KMS-11 (cell line): ENCODE results near the gene BMP6.
A peak's percentile ranks its signal among the peaks of the same experiment; 100 is the strongest.

Experiments
- H2AFZ ChIP-seq: fragments of 200-600 bp; sonication (generic); 2 replicates; pipeline ENCODE4 v1.6.1; 2016; ENCODE audit warnings: antibody characterized with exemption, mixed run types, low read depth
- H3K27ac ChIP-seq: fragments of 200-600 bp; sonication (generic); 2 replicates; pipeline ENCODE4 v1.6.1; 2016; ENCODE audit warnings: mild to moderate bottlenecking, mixed run types
- H3K27me3 ChIP-seq: fragments of 200-600 bp; sonication (generic); 2 replicates; pipeline ENCODE4 v1.6.1; 2017; ENCODE audit warnings: mild to moderate bottlenecking, low read depth, mixed run types, moderate library complexity; ENCODE audit not compliant: insufficient read depth
- H3K36me3 ChIP-seq: fragments of 200-600 bp; sonication (generic); 2 replicates; pipeline ENCODE4 v1.6.1; 2017; ENCODE audit warnings: mild to moderate bottlenecking, mixed run types; ENCODE audit not compliant: insufficient read depth
- H3K4me1 ChIP-seq: fragments of 200-600 bp; sonication (generic); 2 replicates; pipeline ENCODE4 v1.6.1; 2016; ENCODE audit warnings: mild to moderate bottlenecking, low read depth, mixed run types; ENCODE audit not compliant: poor library complexity, severe bottlenecking
- H3K4me2 ChIP-seq: fragments of 200-600 bp; sonication (generic); 2 replicates; pipeline ENCODE4 v1.7.0; 2016; ENCODE audit warnings: mild to moderate bottlenecking, mixed run types
- H3K4me3 ChIP-seq: fragments of 200-600 bp; sonication (generic); IDR thresholded peaks from 2 replicates; pipeline ENCODE4 v1.6.1; 2017; ENCODE audit warnings: low read depth, low read length, mixed read lengths; ENCODE audit not compliant: insufficient read depth
- H3K79me2 ChIP-seq: fragments of 200-600 bp; sonication (generic); 2 replicates; pipeline ENCODE4 v1.6.1; 2016; ENCODE audit warnings: low read depth, mixed run types; ENCODE audit not compliant: insufficient read depth
- H3K9ac ChIP-seq: fragments of 200-600 bp; sonication (generic); 2 replicates; pipeline ENCODE4 v1.6.1; 2016; ENCODE audit warnings: mild to moderate bottlenecking, mixed run types
- H4K20me1 ChIP-seq: fragments of 200-600 bp; sonication (generic); 2 replicates; pipeline ENCODE4 v1.6.1; 2016; ENCODE audit warnings: mild to moderate bottlenecking, mixed run types; ENCODE audit not compliant: insufficient read depth
- TF ChIP-seq, protein P1 (sequence below): fragments of 200-600 bp; sonication (generic); conservative IDR thresholded peaks from 2 replicates; pipeline ENCODE4 v1.6.1; 2017; ENCODE audit warnings: low read depth, mild to moderate bottlenecking, antibody characterized with exemption, low read length, moderate library complexity, mixed read lengths

Gene BMP6

DNA sequence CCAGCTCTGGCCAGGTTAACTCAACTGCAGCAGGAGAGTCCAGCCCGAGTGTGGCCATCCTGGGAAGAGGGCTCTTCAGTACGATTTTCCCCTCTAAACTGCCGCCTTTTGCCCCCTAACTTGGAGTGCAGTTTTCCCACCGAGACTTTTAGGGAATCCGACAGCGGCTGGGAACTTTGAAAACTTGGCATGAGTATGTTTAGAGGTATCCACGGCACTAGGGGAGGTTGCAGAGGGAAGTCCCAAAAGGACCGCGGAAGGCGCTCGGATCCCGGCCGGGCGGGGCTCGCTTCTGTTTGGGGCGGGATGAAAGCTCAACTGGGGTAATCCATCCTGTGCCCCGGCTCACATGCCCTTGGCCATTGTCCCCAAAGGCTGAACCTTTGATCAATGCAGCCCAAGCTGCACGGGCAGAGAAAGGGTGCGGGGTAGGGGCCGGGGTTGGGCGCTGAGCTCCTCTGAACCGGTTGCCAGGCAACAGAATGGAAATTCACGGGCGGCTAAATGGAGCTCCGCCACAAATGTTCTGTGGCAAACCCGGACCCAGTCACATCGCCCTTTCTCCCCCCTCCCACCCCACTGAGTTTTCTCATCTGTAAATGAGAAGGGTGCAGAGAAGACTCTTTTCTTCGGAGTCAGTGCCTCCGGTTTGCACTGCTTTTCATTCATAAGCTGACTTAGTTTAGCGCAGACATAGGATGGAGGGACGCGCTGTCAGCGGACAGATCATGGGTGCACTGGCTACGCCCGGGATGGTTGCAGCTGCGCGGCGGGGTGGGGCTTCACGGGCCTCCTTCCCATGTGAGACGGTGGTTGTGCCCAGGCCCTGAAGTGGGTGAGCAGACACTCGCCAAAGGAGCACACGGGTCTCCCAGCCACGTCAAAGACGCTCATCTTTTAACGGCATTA is 2.3 kb downstream of the BMP6 start:
- Histone ChIP-seq H2AFZ (peak overlapping the region; percentile 43), H3K27ac (no peak overlapping the region), H3K27me3 (peaks cover 11% of the 10 kb centered on the region; the same call in 1 of the 2 replicates), H3K36me3 (no peaks in the 10 kb centered on the region), H3K4me3 (no peak overlapping the region), H4K20me1 (no peaks in the 10 kb centered on the region), H3K4me2 (peak overlapping the region; percentile 81), H3K9ac (peak overlapping the region; percentile 52), H3K79me2 (peaks cover 17% of the 10 kb centered on the region; the same call in 1 of the 2 replicates), H3K4me1 (peaks cover 57% of the 10 kb centered on the region)
- TF ChIP-seq, protein P1, sequence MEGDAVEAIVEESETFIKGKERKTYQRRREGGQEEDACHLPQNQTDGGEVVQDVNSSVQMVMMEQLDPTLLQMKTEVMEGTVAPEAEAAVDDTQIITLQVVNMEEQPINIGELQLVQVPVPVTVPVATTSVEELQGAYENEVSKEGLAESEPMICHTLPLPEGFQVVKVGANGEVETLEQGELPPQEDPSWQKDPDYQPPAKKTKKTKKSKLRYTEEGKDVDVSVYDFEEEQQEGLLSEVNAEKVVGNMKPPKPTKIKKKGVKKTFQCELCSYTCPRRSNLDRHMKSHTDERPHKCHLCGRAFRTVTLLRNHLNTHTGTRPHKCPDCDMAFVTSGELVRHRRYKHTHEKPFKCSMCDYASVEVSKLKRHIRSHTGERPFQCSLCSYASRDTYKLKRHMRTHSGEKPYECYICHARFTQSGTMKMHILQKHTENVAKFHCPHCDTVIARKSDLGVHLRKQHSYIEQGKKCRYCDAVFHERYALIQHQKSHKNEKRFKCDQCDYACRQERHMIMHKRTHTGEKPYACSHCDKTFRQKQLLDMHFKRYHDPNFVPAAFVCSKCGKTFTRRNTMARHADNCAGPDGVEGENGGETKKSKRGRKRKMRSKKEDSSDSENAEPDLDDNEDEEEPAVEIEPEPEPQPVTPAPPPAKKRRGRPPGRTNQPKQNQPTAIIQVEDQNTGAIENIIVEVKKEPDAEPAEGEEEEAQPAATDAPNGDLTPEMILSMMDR, result no peak

DNA sequence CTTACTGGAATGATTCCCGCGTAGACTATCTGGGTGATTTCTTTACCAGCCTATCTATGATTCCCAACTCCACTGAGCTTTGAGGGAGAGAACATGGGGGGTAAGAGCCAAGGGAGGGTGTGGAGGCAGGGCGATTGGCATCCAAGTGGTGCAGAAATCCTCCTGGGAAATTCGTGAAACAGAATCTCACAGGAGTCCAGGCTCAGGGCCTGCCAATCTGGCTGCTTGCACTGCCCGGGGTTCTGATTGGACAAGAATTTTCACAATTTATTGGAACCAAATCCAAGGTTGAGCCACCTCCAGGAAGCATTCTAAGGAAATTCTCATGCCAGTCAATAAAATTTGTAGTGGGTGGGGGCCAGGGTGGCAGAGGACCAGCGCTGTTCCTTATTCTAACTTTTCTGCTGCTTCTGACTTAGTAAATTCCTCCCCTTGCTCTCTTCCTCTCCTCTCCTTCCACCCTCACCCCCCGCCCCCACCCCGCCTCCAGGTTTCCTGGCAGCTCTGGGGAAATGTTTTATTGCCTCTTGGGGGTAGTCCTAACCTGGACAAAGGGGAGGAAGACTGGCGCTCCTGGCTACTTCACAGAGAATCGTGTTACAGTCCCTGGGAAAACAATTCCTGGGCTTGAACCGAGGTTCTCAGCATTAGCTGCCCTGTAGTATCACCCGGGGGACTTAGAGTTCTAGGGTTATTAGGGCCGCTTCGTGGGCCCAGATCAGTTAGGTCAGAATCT is 3.1 kb downstream of the BMP6 start:
- TF ChIP-seq, protein P1, result no peak
- Histone ChIP-seq H4K20me1 (no peaks in the 10 kb centered on the region), H3K27ac (no peak overlapping the region), H3K79me2 (peaks cover 17% of the 10 kb centered on the region; the same call in 1 of the 2 replicates), H3K4me3 (no peak overlapping the region), H3K4me1 (peaks cover 50% of the 10 kb centered on the region), H3K4me2 (peak overlapping the region; percentile 81), H3K27me3 (peaks cover 11% of the 10 kb centered on the region; the same call in 1 of the 2 replicates), H3K9ac (peak overlapping the region; percentile 52; the same call in 1 of the 2 replicates), H3K36me3 (no peaks in the 10 kb centered on the region), H2AFZ (peak overlapping the region; percentile 43)

DNA sequence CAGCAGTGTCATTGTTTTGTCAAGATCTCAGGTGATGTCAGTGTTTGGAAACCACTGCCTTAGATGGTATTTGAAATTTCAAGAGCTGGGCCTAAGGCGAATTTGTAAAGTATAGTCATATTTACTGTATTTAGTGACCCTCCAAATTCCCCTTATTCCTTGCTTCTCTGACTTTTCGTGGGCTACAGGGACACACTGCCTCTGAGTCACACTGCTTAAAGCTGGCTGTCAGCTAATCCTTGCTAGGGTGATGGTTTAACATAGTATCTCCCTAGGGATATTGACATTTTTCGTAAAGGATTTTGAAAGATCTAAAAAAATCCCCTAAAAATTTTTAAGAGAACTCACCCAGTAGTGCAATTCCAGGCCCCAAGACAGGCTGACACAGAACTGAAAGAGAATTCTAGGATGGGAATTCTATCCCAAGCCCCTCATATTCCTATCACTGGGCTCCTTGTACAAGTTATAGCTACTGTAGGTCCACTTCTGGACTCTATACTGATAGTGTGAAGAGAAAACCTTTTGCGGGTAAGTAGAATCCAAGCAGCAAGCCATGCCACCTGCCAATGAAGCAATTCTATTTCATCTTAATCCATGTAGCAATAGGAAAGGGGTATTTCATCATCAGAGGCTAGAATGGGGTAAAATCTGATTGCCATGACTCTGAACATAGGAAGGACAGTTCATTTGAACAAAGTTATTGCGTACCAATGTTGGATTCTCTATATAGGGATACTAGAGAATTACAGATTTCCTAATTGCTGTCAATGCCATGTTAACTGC is 4.3 kb downstream of the BMP6 start:
- peaks cover 43% of the 10 kb centered on the region for H3K4me1 ChIP-seq
- peak overlapping the region; percentile 81; the same call in 1 of the 2 replicates for H3K4me2 ChIP-seq
- H4K20me1 ChIP-seq, result no peaks in the 10 kb centered on the region
- peaks cover 17% of the 10 kb centered on the region; the same call in 1 of the 2 replicates for H3K79me2 ChIP-seq
- no peaks in the 10 kb centered on the region; the same call in 1 of the 2 replicates for H3K27me3 ChIP-seq
- no peak overlapping the region for H3K9ac ChIP-seq
- H3K4me3 ChIP-seq, result no peak overlapping the region
- H2AFZ ChIP-seq, result no peak overlapping the region
- no peaks in the 10 kb centered on the region for H3K36me3 ChIP-seq
- no peak overlapping the region for H3K27ac ChIP-seq
- TF ChIP-seq, protein P1, result no peak

DNA sequence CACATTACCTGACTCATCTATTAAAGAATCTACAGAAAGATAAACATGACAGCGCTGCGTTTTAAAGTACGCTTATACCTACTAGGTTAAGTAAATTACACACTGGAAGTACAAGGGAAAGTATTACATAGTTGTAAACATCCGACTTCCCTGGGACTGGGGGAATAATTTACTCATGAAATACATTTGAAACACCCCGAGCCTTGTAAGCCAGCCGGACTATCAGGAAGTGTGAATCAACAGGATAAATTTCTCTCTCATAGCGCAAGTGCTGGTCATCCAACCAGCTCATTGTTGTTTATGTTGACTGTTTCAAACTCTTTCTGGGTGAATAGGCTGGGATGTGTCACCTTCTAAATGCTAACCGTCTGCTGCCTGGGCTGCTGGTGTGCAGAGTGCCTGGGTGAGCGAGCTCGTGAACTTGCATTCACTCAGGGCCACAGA is 4.9 kb downstream of the BMP6 start:
- Histone ChIP-seq H3K4me1 (peaks cover 37% of the 10 kb centered on the region), H3K79me2 (peaks cover 17% of the 10 kb centered on the region; the same call in 1 of the 2 replicates), H3K4me3 (no peak overlapping the region), H4K20me1 (no peaks in the 10 kb centered on the region), H2AFZ (no peak overlapping the region), H3K27ac (no peak overlapping the region), H3K27me3 (no peaks in the 10 kb centered on the region), H3K36me3 (no peaks in the 10 kb centered on the region), H3K4me2 (no peak overlapping the region; the same call in 1 of the 2 replicates), H3K9ac (no peak overlapping the region)
- TF ChIP-seq, protein P1, result no peak
